ENCODE data around the gene SHE.

DNA sequence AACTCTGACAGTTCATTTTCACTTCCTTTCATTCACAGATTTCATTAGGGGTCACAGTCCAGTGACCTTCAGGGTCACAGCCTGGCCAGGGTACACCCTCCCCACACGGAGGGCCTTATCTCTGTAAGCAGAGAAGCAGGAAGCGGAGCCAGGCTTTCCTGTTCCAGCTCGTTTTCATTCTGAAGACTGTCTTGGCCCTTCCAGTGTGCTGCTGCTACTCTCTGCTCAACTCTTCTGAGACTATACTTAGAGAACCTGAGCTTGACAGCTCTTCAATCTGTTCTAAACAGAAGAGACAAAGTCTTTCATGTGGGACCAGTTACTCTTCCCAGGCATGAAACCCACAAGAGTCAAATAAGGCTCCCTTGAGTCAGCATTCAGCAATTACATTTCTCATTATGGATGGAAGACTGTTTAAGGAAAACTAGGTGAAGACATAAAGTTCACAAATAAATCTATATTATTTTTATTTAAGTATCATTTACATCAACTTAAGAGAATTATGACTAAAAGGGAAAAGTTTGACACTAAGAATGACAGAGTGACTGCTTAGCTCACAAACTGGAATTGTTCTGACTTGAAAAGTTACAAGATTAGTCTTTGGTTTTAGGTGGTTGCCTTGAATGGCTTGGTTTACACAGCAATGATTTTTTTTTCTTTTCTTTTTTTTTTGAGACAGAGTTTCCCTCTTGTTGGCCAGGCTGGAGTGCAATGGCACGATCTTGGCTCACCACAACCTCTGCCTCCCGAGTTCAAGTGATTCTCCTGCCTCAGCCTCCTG lies 5.0 kb downstream of the SHE start:
- TF ChIP-seq IRF1 (CRISPR knock-in tag; IDR thresholded peaks at IDR 0.05) (no peak), ELF4 (CRISPR knock-in tag; IDR thresholded peaks at IDR 0.05; ENCODE audit: low read depth) (no peak), JUN (CRISPR knock-in tag; IDR thresholded peaks at IDR 0.05) (no peak), CTCF (IDR thresholded peaks at IDR 0.05) (no peak)
- TF ChIP-seq, protein P1, sequence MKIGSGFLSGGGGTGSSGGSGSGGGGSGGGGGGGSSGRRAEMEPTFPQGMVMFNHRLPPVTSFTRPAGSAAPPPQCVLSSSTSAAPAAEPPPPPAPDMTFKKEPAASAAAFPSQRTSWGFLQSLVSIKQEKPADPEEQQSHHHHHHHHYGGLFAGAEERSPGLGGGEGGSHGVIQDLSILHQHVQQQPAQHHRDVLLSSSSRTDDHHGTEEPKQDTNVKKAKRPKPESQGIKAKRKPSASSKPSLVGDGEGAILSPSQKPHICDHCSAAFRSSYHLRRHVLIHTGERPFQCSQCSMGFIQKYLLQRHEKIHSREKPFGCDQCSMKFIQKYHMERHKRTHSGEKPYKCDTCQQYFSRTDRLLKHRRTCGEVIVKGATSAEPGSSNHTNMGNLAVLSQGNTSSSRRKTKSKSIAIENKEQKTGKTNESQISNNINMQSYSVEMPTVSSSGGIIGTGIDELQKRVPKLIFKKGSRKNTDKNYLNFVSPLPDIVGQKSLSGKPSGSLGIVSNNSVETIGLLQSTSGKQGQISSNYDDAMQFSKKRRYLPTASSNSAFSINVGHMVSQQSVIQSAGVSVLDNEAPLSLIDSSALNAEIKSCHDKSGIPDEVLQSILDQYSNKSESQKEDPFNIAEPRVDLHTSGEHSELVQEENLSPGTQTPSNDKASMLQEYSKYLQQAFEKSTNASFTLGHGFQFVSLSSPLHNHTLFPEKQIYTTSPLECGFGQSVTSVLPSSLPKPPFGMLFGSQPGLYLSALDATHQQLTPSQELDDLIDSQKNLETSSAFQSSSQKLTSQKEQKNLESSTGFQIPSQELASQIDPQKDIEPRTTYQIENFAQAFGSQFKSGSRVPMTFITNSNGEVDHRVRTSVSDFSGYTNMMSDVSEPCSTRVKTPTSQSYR (CRISPR knock-in tag; IDR thresholded peaks at IDR 0.05), result no peak
